ENCODE measurements around the gene UBL4B. TPM values are rescaled to one million over a fixed set of nuclear protein-coding genes. Genes with fewer than 3 reads are reported as not detected.

UBL4B gene
- total and polyA plus RNA-seq, 2 donors (not counting 3 experiments of a cell fraction or from before 2014, with no cell fraction given): not detected

GRCh38 chr1:110132682-110133081, 20.4 kb downstream of the UBL4B start:
- no peak overlapping the region for H2AFZ ChIP-seq (ENCODE audit: low read depth, low read length)
- no peak overlapping the region for H3K27ac ChIP-seq (ENCODE audit: insufficient read depth, low read depth, low read length)
- H3K4me2 ChIP-seq (ENCODE audit: insufficient read depth, low read length): no peak overlapping the region
- no peaks in the 10 kb centered on the region for H3K4me1 ChIP-seq (ENCODE audit: control insufficient read depth, extremely low read depth, insufficient read depth, low read length)
- H3K9me1 ChIP-seq (replicated peaks; ENCODE audit: control insufficient read depth, extremely low read depth, insufficient read depth, low read length): no peaks in the 10 kb centered on the region
- DNase-seq (ENCODE audit: low read depth, low spot score) (no peak), FAIRE-seq (no peak)
- H3K79me2 ChIP-seq (ENCODE audit: control insufficient read depth, insufficient read depth, low read length): no peaks in the 10 kb centered on the region
- POLR2A ChIA-PET: no interaction called here
- no peak for TF ChIP-seq MAX (IDR thresholded peaks at IDR 0.05; ENCODE audit: insufficient read depth, insufficient read length)
- no peak for TF ChIP-seq FOS (IDR thresholded peaks at IDR 0.05; ENCODE audit: borderline replicate concordance, insufficient read depth, low read length)
- TF ChIP-seq POLR2AphosphoS5 (IDR thresholded peaks at IDR 0.05; ENCODE audit: insufficient read depth, low read depth, low read length): no peak
- TF ChIP-seq MYC (IDR thresholded peaks at IDR 0.05; ENCODE audit: low read depth, low read length): no peak
- BruUV-seq (replicated peaks): no TSS peak
- dilution Hi-C loops (cut with MboI; ENCODE audit: extremely low pct_ligation_motif_present, low sequenced_read_pairs) (no loop called here), intact Hi-C loops (cut with micrococcal nuclease) (no loop called here)
- H4K20me1 ChIP-seq (replicated peaks; ENCODE audit: control insufficient read depth, extremely low read depth, insufficient read depth, low read length): no peaks in the 10 kb centered on the region
- CTCF ChIA-PET: interaction anchor here (0.6 to 2.5 kb wide), 4 partner anchors 15 to 327 kb away, joined by 3 to 7 read pairs (median 4); no protein-coding TSS in a partner anchor
- H3K9me3 ChIP-seq (replicated peaks; ENCODE audit: control insufficient read depth, insufficient read depth, low read length): no peaks in the 10 kb centered on the region
- H3K36me3 ChIP-seq (ENCODE audit: control insufficient read depth in 2 of 2, extremely low read depth in 1 of 2, insufficient read depth in 2 of 2, low read length in 2 of 2): no peaks in the 10 kb centered on the region
- no peak overlapping the region for H3K4me3 ChIP-seq (replicated peaks in 1 of 3; ENCODE audit: insufficient read depth in 1 of 3, low read depth in 1 of 3, low read length in 3 of 3)
- H3K27me3 ChIP-seq (ENCODE audit: control insufficient read depth in 2 of 2, insufficient read depth in 2 of 2, low read length in 2 of 2): peaks cover 35 to 42% of the 10 kb centered on the region in 2 experiments
- H3K9ac ChIP-seq (replicated peaks; ENCODE audit: extremely low read depth, insufficient read depth, low read length): no peak overlapping the region

GRCh38 chr1:110133436-110133835, 21.2 kb downstream of the UBL4B start:
- Histone ChIP-seq H3K4me3 (replicated peaks in 1 of 3; ENCODE audit: insufficient read depth in 1 of 3, low read depth in 1 of 3, low read length in 3 of 3) (no peak overlapping the region), H4K20me1 (replicated peaks; ENCODE audit: control insufficient read depth, extremely low read depth, insufficient read depth, low read length) (no peaks in the 10 kb centered on the region), H3K9me3 (replicated peaks; ENCODE audit: control insufficient read depth, insufficient read depth, low read length) (no peaks in the 10 kb centered on the region), H3K36me3 (ENCODE audit: control insufficient read depth in 2 of 2, extremely low read depth in 1 of 2, insufficient read depth in 2 of 2, low read length in 2 of 2) (no peaks in the 10 kb centered on the region), H3K79me2 (ENCODE audit: control insufficient read depth, insufficient read depth, low read length) (no peaks in the 10 kb centered on the region), H3K9me1 (replicated peaks; ENCODE audit: control insufficient read depth, extremely low read depth, insufficient read depth, low read length) (no peaks in the 10 kb centered on the region), H2AFZ (ENCODE audit: low read depth, low read length) (no peak overlapping the region), H3K4me2 (ENCODE audit: insufficient read depth, low read length) (no peak overlapping the region), H3K4me1 (ENCODE audit: control insufficient read depth, extremely low read depth, insufficient read depth, low read length) (no peaks in the 10 kb centered on the region), H3K27me3 (ENCODE audit: control insufficient read depth in 2 of 2, insufficient read depth in 2 of 2, low read length in 2 of 2) (peaks cover 37 to 41% of the 10 kb centered on the region in 2 experiments), H3K27ac (ENCODE audit: insufficient read depth, low read depth, low read length) (no peak overlapping the region), H3K9ac (replicated peaks; ENCODE audit: extremely low read depth, insufficient read depth, low read length) (no peak overlapping the region)
- POLR2A ChIA-PET: no interaction called here
- FAIRE-seq: no peak
- CTCF ChIA-PET: interaction anchor here (0.6 to 2.5 kb wide), 3 partner anchors 16 to 326 kb away, joined by 3 to 7 read pairs (median 3); no protein-coding TSS in a partner anchor
- intact Hi-C loops (cut with micrococcal nuclease): no loop called here
- TF ChIP-seq GATA2 (IDR thresholded peaks at IDR 0.05; ENCODE audit: insufficient read depth, insufficient read length, low read depth, low read length) (no peak), MYC (IDR thresholded peaks at IDR 0.05; ENCODE audit: low read depth, low read length) (no peak), EZH2 (IDR thresholded peaks at IDR 0.05; ENCODE audit: borderline replicate concordance, low read depth, low read length, severe bottlenecking) (no peak), CTCF (IDR thresholded peaks at IDR 0.05; ENCODE audit: extremely low read depth in 1 of 2, insufficient read depth in 1 of 2, low read depth in 1 of 2, low read length in 2 of 2) (no peak), POLR2A (IDR thresholded peaks at IDR 0.05; ENCODE audit: low read depth, low read length) (no peak), MAX (IDR thresholded peaks at IDR 0.05; ENCODE audit: insufficient read depth, insufficient read length) (no peak), FOS (IDR thresholded peaks at IDR 0.05; ENCODE audit: borderline replicate concordance, insufficient read depth, low read length) (no peak), POLR2AphosphoS5 (IDR thresholded peaks at IDR 0.05; ENCODE audit: insufficient read depth, low read depth, low read length) (no peak), JUN (IDR thresholded peaks at IDR 0.05; ENCODE audit: borderline replicate concordance, insufficient read depth, insufficient read length, low read depth) (no peak)
- no peak for DNase-seq (ENCODE audit: low read depth, low spot score)
- dilution Hi-C loops (cut with MboI; ENCODE audit: extremely low pct_ligation_motif_present, low sequenced_read_pairs): no loop called here
- no TSS peak for BruUV-seq (replicated peaks)

All from endothelial cell of umbilical vein (primary cell).